ENCODE data around the gene CTNNA2. TPM values are rescaled to one million over a fixed set of nuclear protein-coding genes. Genes with fewer than 3 reads are reported as not detected.

Gene CTNNA2
- total RNA-seq, 1 donor from 2014 or later = not detected

DNA sequence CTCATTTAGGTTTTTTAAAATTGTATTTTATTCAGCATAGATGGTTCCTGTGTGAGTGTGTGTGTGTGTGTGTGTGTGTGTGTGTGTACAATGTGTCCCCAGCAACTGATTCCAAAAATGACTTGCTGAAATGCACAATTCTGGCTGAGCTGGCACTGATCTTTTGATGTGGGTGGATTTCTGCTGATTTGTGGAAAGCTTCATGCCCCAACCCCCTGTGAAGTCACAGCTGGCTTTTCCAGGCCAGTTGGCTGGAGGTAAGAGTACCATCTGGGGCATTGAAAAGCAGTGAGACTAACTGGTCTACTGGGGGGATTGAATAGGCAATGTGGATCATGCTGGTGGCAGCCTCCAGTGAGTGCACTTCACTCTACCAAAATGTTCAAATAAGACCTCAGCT is 604.5 kb downstream of the CTNNA2 start:
- ATAC-seq (no peak), DNase-seq (no peak)
- Histone ChIP-seq H3K4me3 (no peak overlapping the region), H3K36me3 (no peaks in the 10 kb centered on the region), H3K4me1 (no peaks in the 10 kb centered on the region), H3K9me3 (no peaks in the 10 kb centered on the region), H3K27ac (no peak overlapping the region), H3K27me3 (no peaks in the 10 kb centered on the region)
- TF ChIP-seq, protein P1, sequence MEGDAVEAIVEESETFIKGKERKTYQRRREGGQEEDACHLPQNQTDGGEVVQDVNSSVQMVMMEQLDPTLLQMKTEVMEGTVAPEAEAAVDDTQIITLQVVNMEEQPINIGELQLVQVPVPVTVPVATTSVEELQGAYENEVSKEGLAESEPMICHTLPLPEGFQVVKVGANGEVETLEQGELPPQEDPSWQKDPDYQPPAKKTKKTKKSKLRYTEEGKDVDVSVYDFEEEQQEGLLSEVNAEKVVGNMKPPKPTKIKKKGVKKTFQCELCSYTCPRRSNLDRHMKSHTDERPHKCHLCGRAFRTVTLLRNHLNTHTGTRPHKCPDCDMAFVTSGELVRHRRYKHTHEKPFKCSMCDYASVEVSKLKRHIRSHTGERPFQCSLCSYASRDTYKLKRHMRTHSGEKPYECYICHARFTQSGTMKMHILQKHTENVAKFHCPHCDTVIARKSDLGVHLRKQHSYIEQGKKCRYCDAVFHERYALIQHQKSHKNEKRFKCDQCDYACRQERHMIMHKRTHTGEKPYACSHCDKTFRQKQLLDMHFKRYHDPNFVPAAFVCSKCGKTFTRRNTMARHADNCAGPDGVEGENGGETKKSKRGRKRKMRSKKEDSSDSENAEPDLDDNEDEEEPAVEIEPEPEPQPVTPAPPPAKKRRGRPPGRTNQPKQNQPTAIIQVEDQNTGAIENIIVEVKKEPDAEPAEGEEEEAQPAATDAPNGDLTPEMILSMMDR (IDR thresholded peaks at IDR 0.05) = no peak
- intact Hi-C loops (cut with DNase I) = no loop called here

DNA sequence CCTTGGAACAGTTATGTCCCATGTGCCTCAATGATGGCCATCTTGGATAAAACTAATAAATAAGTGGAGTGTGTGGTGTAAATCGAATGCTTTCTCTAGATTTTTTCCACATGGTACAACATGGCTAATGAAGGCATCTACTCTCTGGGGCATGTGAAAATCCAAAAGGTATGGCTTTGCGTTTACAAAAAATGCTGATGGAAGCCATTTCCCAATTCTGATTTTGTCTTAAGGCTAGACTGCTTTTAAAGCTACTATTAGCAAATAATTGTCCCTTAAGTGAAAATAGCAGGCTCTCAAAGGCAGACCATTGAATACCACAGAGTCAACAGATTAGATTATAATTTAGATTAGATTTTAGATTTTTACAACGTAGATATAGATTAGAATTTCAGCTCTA is 608.0 kb downstream of the CTNNA2 start:
- Histone ChIP-seq H3K4me1 (no peaks in the 10 kb centered on the region), H3K9me3 (no peaks in the 10 kb centered on the region), H3K27ac (no peak overlapping the region), H3K4me3 (no peak overlapping the region), H3K27me3 (no peaks in the 10 kb centered on the region), H3K36me3 (no peaks in the 10 kb centered on the region)
- DNase-seq (no peak), ATAC-seq (no peak)
- TF ChIP-seq, protein P1 (IDR thresholded peaks at IDR 0.05) = no peak
- intact Hi-C loops (cut with DNase I) = no loop called here

DNA sequence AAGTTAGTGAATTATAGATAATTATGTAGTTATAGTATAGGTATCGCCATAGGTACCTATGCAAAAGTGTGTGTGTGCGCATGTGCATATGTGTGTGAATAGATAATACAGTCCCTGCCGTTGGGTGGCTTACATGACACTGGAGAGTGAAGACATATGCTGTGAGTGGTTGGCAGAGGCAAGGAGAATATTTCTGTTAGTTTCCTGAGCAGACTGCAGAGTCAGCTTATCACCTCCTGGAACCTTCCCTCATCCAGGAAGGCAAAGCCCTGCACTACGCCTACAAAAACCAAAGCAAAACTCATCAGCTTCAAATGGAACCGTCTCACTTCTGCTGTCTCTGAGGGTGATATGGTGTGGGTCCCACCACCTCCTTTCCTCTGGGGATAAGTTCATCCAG is 609.8 kb downstream of the CTNNA2 start:
- Histone ChIP-seq H3K27ac (no peak overlapping the region), H3K4me3 (no peak overlapping the region), H3K4me1 (no peaks in the 10 kb centered on the region), H3K36me3 (no peaks in the 10 kb centered on the region), H3K27me3 (no peaks in the 10 kb centered on the region), H3K9me3 (no peaks in the 10 kb centered on the region)
- TF ChIP-seq, protein P1 (IDR thresholded peaks at IDR 0.05) = no peak
- intact Hi-C loops (cut with DNase I) = no loop called here
- DNase-seq (no peak), ATAC-seq (no peak)

DNA sequence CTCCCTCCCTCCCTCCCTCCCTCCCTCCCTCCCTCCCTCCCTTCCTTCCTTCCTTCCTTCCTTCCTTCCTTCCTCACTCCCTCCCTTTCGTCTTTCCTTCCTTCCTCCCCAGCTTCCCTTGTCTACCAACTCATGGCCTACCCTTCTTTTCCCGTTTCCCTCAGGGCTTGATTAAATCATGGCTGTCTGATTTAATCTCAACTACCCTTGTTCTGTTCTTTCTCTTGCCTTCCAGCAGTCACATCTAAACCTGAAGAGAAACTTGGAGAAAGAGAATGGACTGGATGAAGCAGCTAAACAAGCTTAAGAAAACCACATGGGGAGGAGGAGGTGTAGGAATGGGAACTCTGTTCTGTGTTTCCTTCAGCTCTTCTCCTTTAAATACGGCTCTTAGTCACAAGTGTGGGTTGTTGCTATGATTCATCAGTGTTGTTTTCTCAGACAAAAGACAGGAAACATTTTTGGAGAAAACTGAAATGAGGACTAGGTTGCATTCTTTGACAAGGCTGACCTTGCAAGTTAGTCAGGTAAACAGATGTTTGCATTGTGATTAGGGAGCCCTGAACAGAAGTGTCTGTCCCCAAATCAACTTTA is 613.8 kb downstream of the CTNNA2 start:
- intact Hi-C loops (cut with DNase I) = no loop called here
- Histone ChIP-seq H3K27me3 (no peaks in the 10 kb centered on the region), H3K4me1 (no peaks in the 10 kb centered on the region), H3K9me3 (no peaks in the 10 kb centered on the region), H3K36me3 (no peaks in the 10 kb centered on the region), H3K4me3 (no peak overlapping the region), H3K27ac (no peak overlapping the region)
- no peak for DNase-seq
- ATAC-seq = no peak
- TF ChIP-seq, protein P1 (IDR thresholded peaks at IDR 0.05) = no peak

DNA sequence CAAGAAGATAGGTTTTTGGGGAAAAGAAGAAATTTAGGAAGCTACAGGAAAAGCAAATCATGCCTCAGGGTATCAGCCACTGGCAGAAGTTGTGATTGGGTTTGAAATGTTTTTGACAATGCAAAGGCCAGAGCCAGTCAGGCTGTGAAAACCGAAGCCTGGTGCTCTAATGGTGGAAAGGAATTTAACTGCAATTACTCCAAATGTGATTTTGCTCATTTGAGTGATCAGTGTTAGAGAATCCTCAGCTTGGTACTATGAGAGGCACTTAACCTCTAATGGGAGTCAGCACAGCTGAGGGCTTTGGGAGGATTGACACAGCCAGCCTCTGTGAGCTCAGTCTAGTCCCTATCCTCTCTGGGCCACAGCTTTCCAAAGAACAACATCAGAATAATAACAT is 615.2 kb downstream of the CTNNA2 start:
- no peak for ATAC-seq
- intact Hi-C loops (cut with DNase I) = no loop called here
- no peak overlapping the region for H3K27ac ChIP-seq

More for the DNA sequence above, 615.2 kb downstream of the CTNNA2 start:
- Histone ChIP-seq H3K9me3 (no peaks in the 10 kb centered on the region), H3K4me3 (no peak overlapping the region), H3K27me3 (no peaks in the 10 kb centered on the region), H3K4me1 (no peaks in the 10 kb centered on the region), H3K36me3 (no peaks in the 10 kb centered on the region)
- DNase-seq = no peak
- TF ChIP-seq, protein P1 (IDR thresholded peaks at IDR 0.05) = no peak

Data from upper lobe of right lung (tissue), 1 donor.